LoVo (cell line): Measurements from ENCODE around the gene FRS2.
A peak's percentile ranks its signal among the peaks of the same experiment; 100 is the strongest.
"Not testable (repeated sequence)": the region's sequence is repeated elsewhere in the genome, so short reads cannot be mapped to it uniquely, and the experiment has no call there.

ENCODE experiments used
- DNase-seq: peaks from one replicate; pipeline ENCODE4 v3.0.0-alpha.2; 2016; ENCODE audit warnings: low spot score

Gene FRS2, protein sequence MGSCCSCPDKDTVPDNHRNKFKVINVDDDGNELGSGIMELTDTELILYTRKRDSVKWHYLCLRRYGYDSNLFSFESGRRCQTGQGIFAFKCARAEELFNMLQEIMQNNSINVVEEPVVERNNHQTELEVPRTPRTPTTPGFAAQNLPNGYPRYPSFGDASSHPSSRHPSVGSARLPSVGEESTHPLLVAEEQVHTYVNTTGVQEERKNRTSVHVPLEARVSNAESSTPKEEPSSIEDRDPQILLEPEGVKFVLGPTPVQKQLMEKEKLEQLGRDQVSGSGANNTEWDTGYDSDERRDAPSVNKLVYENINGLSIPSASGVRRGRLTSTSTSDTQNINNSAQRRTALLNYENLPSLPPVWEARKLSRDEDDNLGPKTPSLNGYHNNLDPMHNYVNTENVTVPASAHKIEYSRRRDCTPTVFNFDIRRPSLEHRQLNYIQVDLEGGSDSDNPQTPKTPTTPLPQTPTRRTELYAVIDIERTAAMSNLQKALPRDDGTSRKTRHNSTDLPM

GRCh38 chr12:69470189-69471075 is at the start of gene FRS2:
TSS of gene FRS2 (plus strand) at chr12:69470388. CDS start at chr12:69569031, 98,643 bp downstream.
- peak; percentile 95 for DNase-seq

DNA sequence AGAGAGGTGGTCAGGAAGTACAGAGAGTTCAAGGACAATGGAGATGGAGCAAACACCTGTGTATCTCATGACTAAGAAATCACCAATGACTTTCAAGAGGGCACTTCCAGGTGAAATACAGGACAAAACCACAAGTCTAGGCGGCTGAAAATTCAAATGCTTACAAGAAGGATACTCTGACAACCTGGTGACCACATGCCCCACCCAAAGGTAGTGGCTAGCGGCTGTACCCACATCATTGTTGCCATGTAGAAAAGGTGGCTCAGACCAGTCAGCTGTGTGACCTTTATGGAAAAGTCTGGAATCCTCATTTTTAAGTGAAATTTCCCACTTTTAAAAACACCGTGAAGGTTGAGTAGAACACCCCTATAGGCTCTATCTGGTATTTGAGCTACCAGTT is 48.6 kb upstream of the FRS2 start:
- no peak for DNase-seq

DNA sequence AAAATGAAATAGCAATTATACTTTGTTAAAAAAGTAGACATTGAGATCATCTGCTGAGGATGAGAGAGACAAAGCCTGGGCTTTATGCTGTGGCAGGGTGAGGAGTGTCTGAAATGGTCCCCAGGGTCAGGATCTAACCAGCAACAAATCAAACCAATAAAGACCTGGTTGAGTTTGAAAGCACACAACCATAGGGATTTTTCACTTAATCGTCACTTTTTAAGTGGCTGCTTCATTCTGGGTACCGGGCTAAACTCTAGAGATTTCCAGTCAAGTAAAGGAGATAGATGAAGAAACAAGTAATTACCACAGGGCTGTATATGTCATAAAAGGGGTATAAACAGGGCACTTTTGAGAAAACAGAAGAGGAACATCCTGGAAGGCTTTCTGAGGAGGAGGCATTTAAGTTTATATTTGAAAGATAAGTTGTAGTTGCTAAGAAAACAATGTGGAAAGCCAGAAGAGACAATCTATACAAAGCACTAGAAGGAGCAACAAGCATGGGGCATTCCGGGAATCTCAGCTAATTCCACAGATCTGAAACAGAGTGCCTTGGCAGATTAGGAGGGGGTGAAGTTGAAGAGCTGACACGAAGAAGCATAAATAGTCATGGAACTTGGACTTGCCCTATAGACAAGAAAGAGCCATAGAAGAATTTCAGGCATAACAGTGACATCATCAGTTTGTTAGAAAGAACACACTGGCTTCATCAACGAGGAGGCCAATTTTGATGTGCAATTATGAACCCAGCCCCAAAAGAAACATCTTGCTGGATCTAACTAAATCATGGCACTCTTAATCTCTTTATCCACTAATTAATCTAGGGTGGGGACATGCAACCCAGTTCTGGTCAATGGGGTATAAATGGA is 46.9 kb upstream of the FRS2 start:
- no peak for DNase-seq

GRCh38 chr12:69425417-69425816 is 44.8 kb upstream of the FRS2 start:
- no peak for DNase-seq

- no peak for DNase-seq
Measured at GRCh38 chr12:69428351-69429073, 41.7 kb upstream of the FRS2 start.

DNA sequence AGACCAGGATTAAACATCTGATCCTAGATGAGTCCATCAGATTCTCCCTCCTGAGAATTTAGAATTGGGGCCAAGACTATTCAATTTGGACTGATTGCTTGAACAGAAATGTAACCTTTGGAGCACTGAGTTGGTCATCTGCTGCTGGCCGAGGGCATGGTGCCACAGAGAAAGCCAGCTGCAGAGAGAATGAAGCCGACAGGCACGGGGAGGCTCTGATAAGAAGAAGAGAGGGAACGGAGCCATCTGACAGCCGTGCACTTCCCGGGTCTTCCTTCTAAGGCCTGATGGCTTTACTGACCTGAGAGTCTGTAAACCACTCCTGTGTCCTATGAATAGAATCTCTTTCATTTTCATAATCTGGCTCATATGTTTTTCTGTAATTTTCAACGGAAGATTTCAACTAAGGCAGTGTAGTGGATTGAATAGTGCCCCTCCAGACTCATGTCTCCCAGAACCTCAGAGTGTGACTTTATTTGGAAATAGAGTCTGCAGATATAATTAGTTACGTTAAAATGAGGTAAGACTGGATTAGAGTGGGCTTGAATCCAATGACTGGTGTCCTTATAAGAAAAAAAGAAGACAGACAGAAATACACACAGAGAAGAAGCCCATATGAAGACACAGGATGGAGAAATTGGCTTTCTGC is 39.1 kb upstream of the FRS2 start:
- no peak for DNase-seq

GRCh38 chr12:69431591-69432222 is 38.5 kb upstream of the FRS2 start:
- DNase-seq: no peak

DNA sequence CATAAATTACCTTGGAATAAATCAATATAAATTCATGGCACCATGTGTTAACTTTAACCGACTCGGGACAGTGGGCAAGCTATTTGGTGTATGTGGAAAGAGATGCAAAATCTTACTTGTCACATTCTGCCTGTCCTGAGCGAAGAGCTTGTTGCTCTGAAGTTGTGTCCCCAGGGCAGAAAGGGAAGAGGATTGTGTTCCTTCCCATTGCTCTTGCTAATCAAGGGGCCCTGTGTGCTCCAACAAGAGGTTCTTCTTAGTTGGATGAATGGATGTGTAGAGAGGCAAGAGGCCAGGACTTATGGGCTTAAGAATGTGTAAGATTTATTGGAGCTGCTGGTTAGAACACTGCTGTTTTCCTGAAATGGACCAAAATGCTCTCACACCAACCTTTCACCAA is 36.5 kb upstream of the FRS2 start:
- no peak for DNase-seq

GRCh38 chr12:69435644-69436043 is 34.5 kb upstream of the FRS2 start:
- no peak for DNase-seq

GRCh38 chr12:69437073-69437472 is 33.1 kb upstream of the FRS2 start:
- no peak for DNase-seq

DNA sequence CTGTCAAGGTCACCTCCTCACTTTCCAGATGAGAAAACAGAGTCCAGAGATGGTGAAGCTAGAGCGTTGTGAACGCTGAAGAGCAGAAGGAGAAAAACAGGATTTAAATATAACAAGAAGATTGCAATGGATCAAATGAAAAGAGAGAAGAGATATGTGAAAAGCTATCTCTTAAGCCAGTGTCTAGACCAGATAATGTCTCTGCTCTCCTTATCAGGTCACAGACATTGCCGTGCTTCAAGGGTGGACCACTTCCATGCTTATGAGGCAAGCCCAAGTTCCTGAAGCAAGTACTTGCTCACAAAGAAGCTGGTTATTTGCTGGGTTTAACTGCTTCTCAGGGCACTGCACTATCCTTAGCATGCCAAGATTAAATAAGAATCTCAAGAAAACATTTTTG is 31.6 kb upstream of the FRS2 start:
- DNase-seq: no peak

DNA sequence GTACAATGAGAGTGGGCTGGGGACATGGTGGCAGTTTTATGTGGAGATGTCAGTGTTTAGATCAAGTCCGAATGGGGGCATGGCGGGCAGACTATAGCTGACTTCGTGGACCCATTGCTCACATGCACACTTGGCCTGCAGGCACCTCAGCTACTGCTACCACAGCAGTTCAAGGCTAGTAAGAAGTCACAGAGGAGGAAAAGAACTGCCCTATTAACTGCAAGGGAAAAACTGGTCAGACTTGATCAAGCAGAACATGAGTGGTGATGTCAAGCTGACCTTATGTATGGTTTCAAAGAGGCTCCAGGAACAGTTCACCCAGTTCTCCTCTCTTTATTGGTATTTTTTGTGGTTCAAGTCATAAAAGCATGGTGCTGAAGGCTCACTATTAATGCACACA is 30.2 kb upstream of the FRS2 start:
- DNase-seq: no peak

GRCh38 chr12:69440886-69441285 is 29.3 kb upstream of the FRS2 start:
- no peak for DNase-seq

- no peak for DNase-seq
Measured at GRCh38 chr12:69442894-69443293, 27.3 kb upstream of the FRS2 start.

- no peak for DNase-seq
Measured at GRCh38 chr12:69443916-69444315, 26.3 kb upstream of the FRS2 start.

DNA sequence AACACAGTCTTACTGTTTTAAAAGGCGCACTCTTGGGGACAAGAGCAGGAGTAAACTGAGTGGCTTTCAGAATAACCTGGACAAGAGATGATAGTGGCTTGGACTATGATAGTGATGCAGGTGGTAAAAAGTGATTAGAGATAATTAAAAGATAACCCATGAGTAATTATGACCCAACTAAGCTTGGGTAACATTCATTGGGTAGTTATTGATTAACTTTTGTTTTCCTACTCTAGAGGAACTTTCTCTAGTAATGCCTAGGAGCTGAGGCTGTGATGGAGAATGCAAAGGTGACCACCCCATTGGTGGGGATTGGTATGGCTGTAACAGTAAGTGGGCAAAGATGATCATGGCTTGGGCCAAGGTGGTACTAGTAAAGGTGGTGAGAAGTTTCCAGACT is 22.3 kb upstream of the FRS2 start:
- no peak for DNase-seq

GRCh38 chr12:69452598-69453132 is 17.5 kb upstream of the FRS2 start:
- not testable (repeated sequence) for DNase-seq

GRCh38 chr12:69456239-69456638 is 13.9 kb upstream of the FRS2 start:
- no peak for DNase-seq

DNA sequence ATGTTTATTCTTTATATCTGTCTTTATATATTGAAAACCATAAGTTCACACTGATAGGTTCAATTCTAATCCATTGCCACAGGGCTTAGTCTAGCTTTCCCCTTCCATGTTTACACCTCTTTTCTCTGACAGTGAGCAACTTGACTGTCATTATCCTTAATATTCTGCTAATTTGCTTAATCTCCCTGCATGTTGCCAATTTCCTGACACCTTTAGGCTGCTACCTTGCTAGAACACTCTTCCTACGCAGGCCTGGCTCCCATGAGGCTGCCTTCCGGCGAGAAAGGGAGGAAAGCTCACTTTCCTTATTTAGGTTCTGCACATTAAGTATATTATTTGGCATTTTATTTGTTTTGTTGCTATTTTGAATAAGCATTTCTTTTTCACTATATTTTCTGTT is 12.8 kb upstream of the FRS2 start:
- no peak for DNase-seq

DNA sequence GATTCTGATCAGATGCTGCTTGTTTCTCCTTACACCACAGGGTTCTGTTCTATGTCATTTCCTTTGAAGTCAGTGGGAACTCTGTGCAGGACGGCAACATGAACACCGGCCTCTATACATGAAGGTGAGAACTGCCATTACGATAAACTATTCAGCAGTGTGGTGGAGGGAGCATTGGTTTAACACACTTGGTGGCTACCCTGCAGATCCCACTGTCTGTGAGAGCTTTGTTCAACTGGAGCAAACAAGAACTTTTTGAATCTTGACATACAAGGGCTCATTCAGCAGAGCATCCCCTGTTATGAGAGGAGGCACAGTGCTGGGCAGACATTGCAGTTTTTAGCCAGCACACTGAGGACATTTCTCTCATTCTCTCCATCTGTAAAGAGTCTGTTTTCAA is 10.7 kb upstream of the FRS2 start:
- DNase-seq: no peak
